ENCODE measurements around the gene CYTH3. TPM values are rescaled to one million over a fixed set of nuclear protein-coding genes. Genes with fewer than 3 reads are reported as not detected.
A peak's percentile ranks its signal among the peaks of the same experiment; 100 is the strongest.

CYTH3 gene
- total and polyA plus RNA-seq, 9 of the 15 experiments (the other 6 are each of a cell fraction or from before 2014, with no cell fraction given): 0.25 to 15.2 (median 11.4) TPM

DNA sequence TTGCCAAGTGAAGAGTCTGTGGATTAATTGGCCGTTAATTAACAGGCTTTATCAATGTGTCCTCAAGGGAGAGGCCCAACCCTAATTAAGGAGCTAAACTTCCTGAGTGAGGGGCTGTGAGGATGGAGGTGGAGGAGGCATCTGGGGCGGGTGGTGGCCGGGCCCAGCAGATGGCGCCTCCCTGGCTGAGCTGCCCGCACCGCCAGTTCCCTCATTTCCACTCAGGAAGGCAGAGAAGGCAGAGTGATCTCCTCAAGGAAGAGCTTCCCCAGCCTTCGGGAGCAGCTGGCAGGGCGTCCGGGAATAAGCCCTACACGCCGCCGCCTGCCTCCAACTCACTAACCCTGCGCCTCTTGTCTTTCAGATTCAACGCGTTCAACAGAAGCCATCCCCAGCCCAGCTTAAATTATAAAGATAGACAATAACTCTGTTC is 112.2 kb downstream of the CYTH3 start:
- ATAC-seq: peak; percentile 46
- WGBS (ENCODE audit: insufficient coverage, low coverage, missing lambda C conversion rate): 89% methylated on average over 15 of the region's 15 CpGs
- in situ Hi-C loops (cut with MboI) (no loop called here), intact Hi-C loops (cut with micrococcal nuclease) (loop anchor here (1.0 kb wide), 1 partner anchor 163 kb away; no protein-coding TSS in a partner anchor)
- no peak overlapping the region for H3K27ac ChIP-seq (ENCODE audit: extremely low read depth, low read depth, low read length)
- DNase-seq (ENCODE audit: extremely low read depth in 1 of 4, low spot score in 3 of 4): peak in 1 of 4 experiments; percentile 38
- no peaks in the 10 kb centered on the region for H3K9me1 ChIP-seq (ENCODE audit: control insufficient read depth, insufficient read depth, low read length)
- peaks cover 0 to 9% of the 10 kb centered on the region in 2 experiments; a peak in 1 of 5 replicates for H3K4me1 ChIP-seq (replicated peaks in 1 of 2; ENCODE audit: control insufficient read depth in 2 of 2, insufficient read depth in 2 of 2, low read length in 2 of 2)
- H3K27me3 ChIP-seq (ENCODE audit: control insufficient read depth in 2 of 2, insufficient read depth in 2 of 2, low read length in 2 of 2): no peaks in the 10 kb centered on the region
- FAIRE-seq: no peak
- H3K9ac ChIP-seq (ENCODE audit: insufficient read depth in 1 of 2, low read depth in 2 of 2, low read length in 2 of 2): no peak overlapping the region
- H3K4me2 ChIP-seq (ENCODE audit: insufficient read depth, low read length): no peak overlapping the region
- CTCF ChIA-PET (ENCODE audit: low intra/inter-chr PET ratio): interaction anchor here (1.4 kb wide), 1 partner anchor 162 kb away, joined by 11 read pairs; no protein-coding TSS in a partner anchor
- 0 out of 2 replicates have a peak, but pooled peaks cover 8% of the 10 kb centered on the region for H4K20me1 ChIP-seq (replicated peaks; ENCODE audit: control insufficient read depth, insufficient read depth, low read length)
- H3K4me3 ChIP-seq: no peak overlapping the region
- POLR2A ChIA-PET: interaction anchor here (0.6 to 1.1 kb wide), 4 partner anchors 15 to 270 kb away, joined by 3 to 4 read pairs (median 4); no protein-coding TSS in a partner anchor
- no TSS peak for BruUV-seq (replicated peaks)
- H3K9me3 ChIP-seq (replicated peaks; ENCODE audit: control insufficient read depth, insufficient read depth, low read depth, low read length): no peaks in the 10 kb centered on the region
- H2AFZ ChIP-seq (ENCODE audit: low read depth, low read length): no peak overlapping the region
- H3K79me2 ChIP-seq (ENCODE audit: control insufficient read depth, insufficient read depth, low read length): no peaks in the 10 kb centered on the region
- H3K36me3 ChIP-seq (ENCODE audit: control insufficient read depth, insufficient read depth, low read length): peaks cover 92% of the 10 kb centered on the region
- 0 out of 2 replicates have a peak, but pooled peaks have one; percentile 18 for TF ChIP-seq POLR2G (IDR thresholded peaks at IDR 0.05; ENCODE audit: low read depth, low read length)
- TF ChIP-seq, protein P1, sequence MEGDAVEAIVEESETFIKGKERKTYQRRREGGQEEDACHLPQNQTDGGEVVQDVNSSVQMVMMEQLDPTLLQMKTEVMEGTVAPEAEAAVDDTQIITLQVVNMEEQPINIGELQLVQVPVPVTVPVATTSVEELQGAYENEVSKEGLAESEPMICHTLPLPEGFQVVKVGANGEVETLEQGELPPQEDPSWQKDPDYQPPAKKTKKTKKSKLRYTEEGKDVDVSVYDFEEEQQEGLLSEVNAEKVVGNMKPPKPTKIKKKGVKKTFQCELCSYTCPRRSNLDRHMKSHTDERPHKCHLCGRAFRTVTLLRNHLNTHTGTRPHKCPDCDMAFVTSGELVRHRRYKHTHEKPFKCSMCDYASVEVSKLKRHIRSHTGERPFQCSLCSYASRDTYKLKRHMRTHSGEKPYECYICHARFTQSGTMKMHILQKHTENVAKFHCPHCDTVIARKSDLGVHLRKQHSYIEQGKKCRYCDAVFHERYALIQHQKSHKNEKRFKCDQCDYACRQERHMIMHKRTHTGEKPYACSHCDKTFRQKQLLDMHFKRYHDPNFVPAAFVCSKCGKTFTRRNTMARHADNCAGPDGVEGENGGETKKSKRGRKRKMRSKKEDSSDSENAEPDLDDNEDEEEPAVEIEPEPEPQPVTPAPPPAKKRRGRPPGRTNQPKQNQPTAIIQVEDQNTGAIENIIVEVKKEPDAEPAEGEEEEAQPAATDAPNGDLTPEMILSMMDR (IDR thresholded peaks at IDR 0.05 in 2 of 3, conservative IDR thresholded peaks at IDR 0.05 in 1 of 3; ENCODE audit: insufficient read depth in 2 of 3, low read depth in 1 of 3, low read length in 3 of 3): peak; percentile 36 to 43 (median 36); a peak in 5 of 6 replicates
- TF ChIP-seq, protein P2, sequence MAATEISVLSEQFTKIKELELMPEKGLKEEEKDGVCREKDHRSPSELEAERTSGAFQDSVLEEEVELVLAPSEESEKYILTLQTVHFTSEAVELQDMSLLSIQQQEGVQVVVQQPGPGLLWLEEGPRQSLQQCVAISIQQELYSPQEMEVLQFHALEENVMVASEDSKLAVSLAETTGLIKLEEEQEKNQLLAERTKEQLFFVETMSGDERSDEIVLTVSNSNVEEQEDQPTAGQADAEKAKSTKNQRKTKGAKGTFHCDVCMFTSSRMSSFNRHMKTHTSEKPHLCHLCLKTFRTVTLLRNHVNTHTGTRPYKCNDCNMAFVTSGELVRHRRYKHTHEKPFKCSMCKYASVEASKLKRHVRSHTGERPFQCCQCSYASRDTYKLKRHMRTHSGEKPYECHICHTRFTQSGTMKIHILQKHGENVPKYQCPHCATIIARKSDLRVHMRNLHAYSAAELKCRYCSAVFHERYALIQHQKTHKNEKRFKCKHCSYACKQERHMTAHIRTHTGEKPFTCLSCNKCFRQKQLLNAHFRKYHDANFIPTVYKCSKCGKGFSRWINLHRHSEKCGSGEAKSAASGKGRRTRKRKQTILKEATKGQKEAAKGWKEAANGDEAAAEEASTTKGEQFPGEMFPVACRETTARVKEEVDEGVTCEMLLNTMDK (IDR thresholded peaks at IDR 0.05; ENCODE audit: borderline replicate concordance, insufficient read depth, low read depth, low read length, poor library complexity, severe bottlenecking): peak; percentile 74
- TF ChIP-seq RAD21 (CRISPR knock-in tag; conservative IDR thresholded peaks at IDR 0.05 in 1 of 2, IDR thresholded peaks at IDR 0.05 in 1 of 2): peak; percentile 19 to 35; a peak in 3 of 4 replicates
- TF ChIP-seq, protein P3, sequence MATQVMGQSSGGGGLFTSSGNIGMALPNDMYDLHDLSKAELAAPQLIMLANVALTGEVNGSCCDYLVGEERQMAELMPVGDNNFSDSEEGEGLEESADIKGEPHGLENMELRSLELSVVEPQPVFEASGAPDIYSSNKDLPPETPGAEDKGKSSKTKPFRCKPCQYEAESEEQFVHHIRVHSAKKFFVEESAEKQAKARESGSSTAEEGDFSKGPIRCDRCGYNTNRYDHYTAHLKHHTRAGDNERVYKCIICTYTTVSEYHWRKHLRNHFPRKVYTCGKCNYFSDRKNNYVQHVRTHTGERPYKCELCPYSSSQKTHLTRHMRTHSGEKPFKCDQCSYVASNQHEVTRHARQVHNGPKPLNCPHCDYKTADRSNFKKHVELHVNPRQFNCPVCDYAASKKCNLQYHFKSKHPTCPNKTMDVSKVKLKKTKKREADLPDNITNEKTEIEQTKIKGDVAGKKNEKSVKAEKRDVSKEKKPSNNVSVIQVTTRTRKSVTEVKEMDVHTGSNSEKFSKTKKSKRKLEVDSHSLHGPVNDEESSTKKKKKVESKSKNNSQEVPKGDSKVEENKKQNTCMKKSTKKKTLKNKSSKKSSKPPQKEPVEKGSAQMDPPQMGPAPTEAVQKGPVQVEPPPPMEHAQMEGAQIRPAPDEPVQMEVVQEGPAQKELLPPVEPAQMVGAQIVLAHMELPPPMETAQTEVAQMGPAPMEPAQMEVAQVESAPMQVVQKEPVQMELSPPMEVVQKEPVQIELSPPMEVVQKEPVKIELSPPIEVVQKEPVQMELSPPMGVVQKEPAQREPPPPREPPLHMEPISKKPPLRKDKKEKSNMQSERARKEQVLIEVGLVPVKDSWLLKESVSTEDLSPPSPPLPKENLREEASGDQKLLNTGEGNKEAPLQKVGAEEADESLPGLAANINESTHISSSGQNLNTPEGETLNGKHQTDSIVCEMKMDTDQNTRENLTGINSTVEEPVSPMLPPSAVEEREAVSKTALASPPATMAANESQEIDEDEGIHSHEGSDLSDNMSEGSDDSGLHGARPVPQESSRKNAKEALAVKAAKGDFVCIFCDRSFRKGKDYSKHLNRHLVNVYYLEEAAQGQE (IDR thresholded peaks at IDR 0.05; ENCODE audit: borderline replicate concordance): peak; percentile 23; the same call in 1 of the 2 replicates
- TF ChIP-seq, protein P3 (CRISPR knock-in tag; IDR thresholded peaks at IDR 0.05; ENCODE audit: low read depth): no peak
- TF ChIP-seq YBX1 (IDR thresholded peaks at IDR 0.05): no peak
- TF ChIP-seq ZNF780A (CRISPR knock-in tag; IDR thresholded peaks at IDR 0.05): no peak

All from K562 (cell line).